ENCODE data around the gene ZBTB40. TPM values are rescaled to one million over a fixed set of nuclear protein-coding genes. Genes with fewer than 3 reads are reported as not detected.

ZBTB40 gene
- total RNA-seq, 1 donor = 15.5 TPM

DNA sequence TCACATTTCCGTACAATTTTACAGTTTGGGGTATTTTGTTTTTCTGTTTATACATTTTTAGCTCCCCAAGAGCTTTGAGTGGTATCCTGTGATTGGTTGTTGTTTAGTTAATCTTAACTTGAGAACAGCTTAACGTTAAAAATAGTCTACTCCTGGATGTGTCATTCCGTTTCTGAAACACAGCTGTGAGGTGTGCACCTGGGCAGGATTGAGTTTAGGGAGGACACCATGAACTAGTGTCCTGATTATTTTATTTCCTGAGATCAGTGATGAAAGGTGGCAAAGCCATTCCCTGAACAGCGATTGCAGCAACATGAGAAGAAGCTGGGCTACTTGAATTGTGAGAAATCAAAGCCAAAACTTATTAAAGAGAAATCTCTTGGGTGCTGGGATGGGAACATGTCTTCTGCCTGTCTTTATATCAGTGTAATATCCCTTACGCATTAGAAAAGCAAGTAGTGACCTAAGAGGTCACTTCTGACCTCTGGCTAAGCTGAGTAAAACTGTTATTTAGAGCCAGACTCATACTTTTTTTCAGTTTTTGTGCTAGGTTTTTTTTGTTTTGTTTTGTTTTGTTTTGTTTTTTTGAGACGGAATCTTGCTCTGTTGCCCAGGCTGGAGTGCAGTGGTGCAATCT, 43.4 kb downstream of the ZBTB40 start:
- TF ChIP-seq, protein P1, sequence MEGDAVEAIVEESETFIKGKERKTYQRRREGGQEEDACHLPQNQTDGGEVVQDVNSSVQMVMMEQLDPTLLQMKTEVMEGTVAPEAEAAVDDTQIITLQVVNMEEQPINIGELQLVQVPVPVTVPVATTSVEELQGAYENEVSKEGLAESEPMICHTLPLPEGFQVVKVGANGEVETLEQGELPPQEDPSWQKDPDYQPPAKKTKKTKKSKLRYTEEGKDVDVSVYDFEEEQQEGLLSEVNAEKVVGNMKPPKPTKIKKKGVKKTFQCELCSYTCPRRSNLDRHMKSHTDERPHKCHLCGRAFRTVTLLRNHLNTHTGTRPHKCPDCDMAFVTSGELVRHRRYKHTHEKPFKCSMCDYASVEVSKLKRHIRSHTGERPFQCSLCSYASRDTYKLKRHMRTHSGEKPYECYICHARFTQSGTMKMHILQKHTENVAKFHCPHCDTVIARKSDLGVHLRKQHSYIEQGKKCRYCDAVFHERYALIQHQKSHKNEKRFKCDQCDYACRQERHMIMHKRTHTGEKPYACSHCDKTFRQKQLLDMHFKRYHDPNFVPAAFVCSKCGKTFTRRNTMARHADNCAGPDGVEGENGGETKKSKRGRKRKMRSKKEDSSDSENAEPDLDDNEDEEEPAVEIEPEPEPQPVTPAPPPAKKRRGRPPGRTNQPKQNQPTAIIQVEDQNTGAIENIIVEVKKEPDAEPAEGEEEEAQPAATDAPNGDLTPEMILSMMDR (IDR thresholded peaks at IDR 0.05; ENCODE audit: insufficient read depth, low read depth, low read length) = no peak
- no peak overlapping the region for H3K4me3 ChIP-seq (ENCODE audit: low read depth, low read length)
- DNase-seq (ENCODE audit: low read depth) = peak; percentile 42

DNA sequence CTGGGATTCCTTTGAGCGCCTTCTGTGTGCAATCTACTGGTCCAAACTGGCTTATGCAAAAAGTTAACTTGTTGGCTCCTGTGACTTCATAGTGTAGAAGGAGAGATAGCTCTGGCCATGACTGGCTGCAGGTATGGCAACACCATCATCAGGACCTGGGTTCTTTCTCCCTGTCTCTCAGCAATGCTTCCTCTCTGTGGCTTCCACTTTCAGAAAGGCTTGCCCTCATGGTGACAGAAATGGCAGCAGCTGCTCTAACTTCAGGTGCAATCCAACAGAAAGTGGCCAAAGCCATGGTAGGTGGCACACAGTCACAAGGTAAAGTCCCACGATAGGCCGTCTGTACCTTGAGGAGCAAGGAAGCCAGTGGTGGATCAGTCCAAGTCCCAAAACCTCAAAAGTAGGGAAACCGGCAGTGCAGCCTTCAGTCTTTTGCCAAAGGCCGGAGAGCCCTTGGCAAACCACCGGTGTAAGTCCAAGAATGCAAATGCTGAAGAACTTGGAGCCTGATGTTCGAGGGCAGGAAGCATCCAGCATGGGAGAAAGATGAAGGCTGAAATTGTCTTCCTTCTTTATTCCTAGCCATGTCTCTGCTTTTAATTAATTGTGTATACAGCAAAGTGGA, 45.0 kb downstream of the ZBTB40 start:
- H3K4me3 ChIP-seq (ENCODE audit: low read depth, low read length) = no peak overlapping the region
- TF ChIP-seq, protein P1 (IDR thresholded peaks at IDR 0.05; ENCODE audit: insufficient read depth, low read depth, low read length) = no peak
- no peak for DNase-seq (ENCODE audit: low read depth)

DNA sequence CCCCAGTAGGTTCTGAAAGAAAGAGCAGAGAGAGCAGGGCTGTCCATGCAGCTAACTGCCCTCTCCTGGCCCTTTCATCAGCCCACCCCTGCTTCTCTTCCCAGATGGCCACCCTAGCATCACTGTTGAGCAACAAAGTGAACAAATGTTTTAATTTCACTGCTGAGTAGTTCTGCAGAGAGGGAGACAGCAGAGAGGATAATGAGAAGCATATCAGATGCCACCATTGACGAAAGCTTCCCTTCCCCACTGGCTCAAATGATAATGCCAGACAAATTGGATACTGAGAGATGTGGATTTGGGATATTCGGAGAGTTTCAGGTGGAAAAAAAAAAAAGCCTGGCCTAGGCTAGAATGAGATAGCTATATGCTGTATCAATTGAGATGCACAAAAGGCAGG, 46.8 kb downstream of the ZBTB40 start:
- no peak overlapping the region for H3K4me3 ChIP-seq (ENCODE audit: low read depth, low read length)
- TF ChIP-seq, protein P1 (IDR thresholded peaks at IDR 0.05; ENCODE audit: insufficient read depth, low read depth, low read length) = no peak
- no peak for DNase-seq (ENCODE audit: low read depth)

DNA sequence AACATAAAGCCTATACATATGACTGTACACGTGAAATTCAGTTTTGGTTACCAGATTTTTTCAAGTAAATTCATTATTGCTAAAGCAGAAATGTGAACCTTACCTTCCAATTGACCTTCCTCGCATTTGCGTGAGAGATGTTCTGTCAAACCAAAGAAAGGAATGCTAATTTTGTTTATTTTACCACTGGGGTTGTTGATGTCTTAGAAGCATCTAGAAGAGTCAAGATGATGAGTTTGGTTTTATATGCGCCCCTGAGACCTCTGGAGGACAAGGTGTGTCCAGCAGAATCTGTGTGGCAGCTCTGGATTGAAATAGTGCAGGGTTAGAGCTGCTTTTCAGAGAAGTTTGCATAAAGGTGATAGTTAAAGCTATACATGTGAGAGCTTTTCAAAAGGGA, 48.4 kb downstream of the ZBTB40 start:
- TF ChIP-seq, protein P1 (IDR thresholded peaks at IDR 0.05; ENCODE audit: insufficient read depth, low read depth, low read length) = no peak
- no peak for DNase-seq (ENCODE audit: low read depth)
- H3K4me3 ChIP-seq (ENCODE audit: low read depth, low read length) = no peak overlapping the region

DNA sequence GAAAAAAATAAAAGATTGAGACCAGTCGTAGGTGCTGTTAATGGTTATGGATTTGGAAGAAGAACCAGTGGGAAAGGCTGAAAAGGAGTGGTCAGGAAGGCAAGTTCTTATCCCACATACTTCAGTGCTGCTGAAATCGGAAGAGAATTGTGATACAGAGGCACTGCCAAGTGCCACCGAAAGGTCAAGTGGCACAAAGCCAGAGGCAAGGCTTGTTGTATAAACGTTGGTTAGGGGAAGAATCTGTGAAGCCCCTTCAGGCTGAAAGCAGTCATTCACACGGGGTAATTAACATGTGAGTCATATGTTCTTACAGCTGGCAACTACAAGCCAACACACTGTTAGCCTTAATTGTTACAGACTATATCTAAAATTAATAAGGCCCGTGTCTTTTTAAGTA, 48.8 kb downstream of the ZBTB40 start:
- DNase-seq (ENCODE audit: low read depth) = peak; percentile 67
- TF ChIP-seq, protein P1 (IDR thresholded peaks at IDR 0.05; ENCODE audit: insufficient read depth, low read depth, low read length) = no peak
- H3K4me3 ChIP-seq (ENCODE audit: low read depth, low read length) = no peak overlapping the region

DNA sequence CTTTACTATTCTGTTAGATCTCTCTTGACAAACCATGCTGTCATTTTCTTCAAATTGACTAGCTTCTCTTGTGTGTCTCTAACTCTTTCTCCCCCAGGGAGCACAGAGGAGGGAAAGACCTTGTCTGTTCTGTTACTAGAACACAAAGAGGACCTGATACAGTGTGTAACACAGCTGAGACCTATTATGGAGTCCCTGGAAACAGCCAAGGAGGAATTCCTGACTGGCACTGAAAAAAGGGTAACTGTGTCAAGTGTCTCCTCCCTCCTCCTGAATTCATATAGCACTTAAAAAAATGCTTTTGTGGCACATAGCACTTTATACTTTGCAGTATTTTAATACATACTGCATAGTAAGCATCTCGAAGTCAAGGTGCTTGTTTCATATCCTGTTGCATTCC, 50.6 kb downstream of the ZBTB40 start:
- H3K4me3 ChIP-seq (ENCODE audit: low read depth, low read length) = no peak overlapping the region
- DNase-seq (ENCODE audit: low read depth) = no peak
- TF ChIP-seq, protein P1 (IDR thresholded peaks at IDR 0.05; ENCODE audit: insufficient read depth, low read depth, low read length) = no peak

Data from fibroblast of villous mesenchyme (primary cell).